ENCODE results near the gene INSR.

GRCh38 chr19:7170983-7171382 is 123.2 kb downstream of the INSR start:
- TF ChIP-seq, protein P1, sequence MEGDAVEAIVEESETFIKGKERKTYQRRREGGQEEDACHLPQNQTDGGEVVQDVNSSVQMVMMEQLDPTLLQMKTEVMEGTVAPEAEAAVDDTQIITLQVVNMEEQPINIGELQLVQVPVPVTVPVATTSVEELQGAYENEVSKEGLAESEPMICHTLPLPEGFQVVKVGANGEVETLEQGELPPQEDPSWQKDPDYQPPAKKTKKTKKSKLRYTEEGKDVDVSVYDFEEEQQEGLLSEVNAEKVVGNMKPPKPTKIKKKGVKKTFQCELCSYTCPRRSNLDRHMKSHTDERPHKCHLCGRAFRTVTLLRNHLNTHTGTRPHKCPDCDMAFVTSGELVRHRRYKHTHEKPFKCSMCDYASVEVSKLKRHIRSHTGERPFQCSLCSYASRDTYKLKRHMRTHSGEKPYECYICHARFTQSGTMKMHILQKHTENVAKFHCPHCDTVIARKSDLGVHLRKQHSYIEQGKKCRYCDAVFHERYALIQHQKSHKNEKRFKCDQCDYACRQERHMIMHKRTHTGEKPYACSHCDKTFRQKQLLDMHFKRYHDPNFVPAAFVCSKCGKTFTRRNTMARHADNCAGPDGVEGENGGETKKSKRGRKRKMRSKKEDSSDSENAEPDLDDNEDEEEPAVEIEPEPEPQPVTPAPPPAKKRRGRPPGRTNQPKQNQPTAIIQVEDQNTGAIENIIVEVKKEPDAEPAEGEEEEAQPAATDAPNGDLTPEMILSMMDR (IDR thresholded peaks at IDR 0.05; ENCODE audit: control extremely low read depth in 1 of 3, insufficient read depth in 1 of 3, low read depth in 1 of 3, low read length in 3 of 3): no peak
- TF ChIP-seq POLR2A (IDR thresholded peaks at IDR 0.05; ENCODE audit: control extremely low read depth in 1 of 2, low read depth in 2 of 2, low read length in 2 of 2) (no peak), RNF2 (IDR thresholded peaks at IDR 0.05; ENCODE audit: borderline replicate concordance, low read depth, low read length, missing control alignments, poor library complexity, severe bottlenecking) (no peak), HDAC6 (IDR thresholded peaks at IDR 0.05; ENCODE audit: low read depth, low read length) (no peak), SRF (IDR thresholded peaks at IDR 0.05; ENCODE audit: low read depth, low read length) (no peak), POLR2AphosphoS5 (IDR thresholded peaks at IDR 0.05; ENCODE audit: low read depth, low read length) (no peak), PHF8 (conservative IDR thresholded peaks at IDR 0.05; ENCODE audit: low read depth, low read length) (no peak), TAF1 (IDR thresholded peaks at IDR 0.05; ENCODE audit: low read depth, low read length) (no peak), SP4 (IDR thresholded peaks at IDR 0.05; ENCODE audit: low read length) (no peak), RFX5 (IDR thresholded peaks at IDR 0.05; ENCODE audit: borderline replicate concordance, low read depth, low read length) (no peak)
- TF ChIP-seq, protein P2, sequence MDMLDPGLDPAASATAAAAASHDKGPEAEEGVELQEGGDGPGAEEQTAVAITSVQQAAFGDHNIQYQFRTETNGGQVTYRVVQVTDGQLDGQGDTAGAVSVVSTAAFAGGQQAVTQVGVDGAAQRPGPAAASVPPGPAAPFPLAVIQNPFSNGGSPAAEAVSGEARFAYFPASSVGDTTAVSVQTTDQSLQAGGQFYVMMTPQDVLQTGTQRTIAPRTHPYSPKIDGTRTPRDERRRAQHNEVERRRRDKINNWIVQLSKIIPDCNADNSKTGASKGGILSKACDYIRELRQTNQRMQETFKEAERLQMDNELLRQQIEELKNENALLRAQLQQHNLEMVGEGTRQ (IDR thresholded peaks at IDR 0.05; ENCODE audit: low read length): no peak
- TF ChIP-seq, protein P3, sequence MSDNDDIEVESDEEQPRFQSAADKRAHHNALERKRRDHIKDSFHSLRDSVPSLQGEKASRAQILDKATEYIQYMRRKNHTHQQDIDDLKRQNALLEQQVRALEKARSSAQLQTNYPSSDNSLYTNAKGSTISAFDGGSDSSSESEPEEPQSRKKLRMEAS (IDR thresholded peaks at IDR 0.05): no peak

Measured in H1 (cell line).